SJCRH30 (cell line): ENCODE data around the gene OASL. TPM values are rescaled to one million over a fixed set of nuclear protein-coding genes. Genes with fewer than 3 reads are reported as not detected.

Experiments
- DNase-seq, 2 experiments: peaks; one replicate each; pipeline ENCODE4 v3.0.0-alpha.2; 2015 to 2020
- H3K27ac ChIP-seq: fragments of 250-450 bp; sonication (Bioruptor Pico); 2 replicates; pipeline ENCODE4 v1.5.1; 2020; ENCODE audit warnings: mild to moderate bottlenecking, moderate library complexity
- H3K27me3 ChIP-seq: fragments of 250-450 bp; sonication (Bioruptor Pico); 2 replicates; pipeline ENCODE4 v1.5.1; 2020; ENCODE audit warnings: mild to moderate bottlenecking, moderate library complexity
- H3K36me3 ChIP-seq: fragments of 250-450 bp; sonication (Bioruptor Pico); 2 replicates; pipeline ENCODE4 v1.5.1; 2020; ENCODE audit warnings: mild to moderate bottlenecking, moderate library complexity
- H3K4me1 ChIP-seq: fragments of 250-450 bp; sonication (Bioruptor Pico); 2 replicates; pipeline ENCODE4 v1.5.1; 2020; ENCODE audit warnings: mild to moderate bottlenecking, moderate library complexity
- H3K4me3 ChIP-seq: fragments of 250-450 bp; sonication (Bioruptor Pico); 2 replicates; pipeline ENCODE4 v1.5.1; 2020; ENCODE audit warnings: mild to moderate bottlenecking, moderate library complexity
- H3K9me3 ChIP-seq: fragments of 250-450 bp; sonication (Bioruptor Pico); replicated peaks from 2 replicates; pipeline ENCODE4 v1.5.1; 2020; ENCODE audit warnings: mild to moderate bottlenecking, moderate library complexity
- total RNA-seq: library from RNA; depleted of rRNA; stranded (reverse); fragments of >200 nt; shearing (Covaris generic); gene quantifications from 2 replicates; pipeline ENCODE4 v1.2.3, GENCODE V29; 2014; rRNA removed

The OASL gene
- total RNA-seq, 1 experiment from 2014 or later: not detected

- no peak for DNase-seq
- no peaks in the 10 kb centered on the region for H3K4me1 ChIP-seq
- H3K27me3 ChIP-seq: 0 out of 2 replicates have a peak, but pooled peaks cover 3% of the 10 kb centered on the region
- H3K4me3 ChIP-seq: no peak overlapping the region
- H3K36me3 ChIP-seq: no peaks in the 10 kb centered on the region
- H3K27ac ChIP-seq: no peak overlapping the region
- no peaks in the 10 kb centered on the region for H3K9me3 ChIP-seq
Measured at GRCh38 chr12:120979862-120980696, 59.0 kb downstream of the OASL start.

GRCh38 chr12:120979220-120979861, 59.7 kb downstream of the OASL start:
- Histone ChIP-seq H3K4me1 (no peaks in the 10 kb centered on the region), H3K36me3 (no peaks in the 10 kb centered on the region), H3K4me3 (no peak overlapping the region), H3K27ac (no peak overlapping the region), H3K9me3 (no peaks in the 10 kb centered on the region), H3K27me3 (0 out of 2 replicates have a peak, but pooled peaks cover 3% of the 10 kb centered on the region)
- DNase-seq: no peak

DNA sequence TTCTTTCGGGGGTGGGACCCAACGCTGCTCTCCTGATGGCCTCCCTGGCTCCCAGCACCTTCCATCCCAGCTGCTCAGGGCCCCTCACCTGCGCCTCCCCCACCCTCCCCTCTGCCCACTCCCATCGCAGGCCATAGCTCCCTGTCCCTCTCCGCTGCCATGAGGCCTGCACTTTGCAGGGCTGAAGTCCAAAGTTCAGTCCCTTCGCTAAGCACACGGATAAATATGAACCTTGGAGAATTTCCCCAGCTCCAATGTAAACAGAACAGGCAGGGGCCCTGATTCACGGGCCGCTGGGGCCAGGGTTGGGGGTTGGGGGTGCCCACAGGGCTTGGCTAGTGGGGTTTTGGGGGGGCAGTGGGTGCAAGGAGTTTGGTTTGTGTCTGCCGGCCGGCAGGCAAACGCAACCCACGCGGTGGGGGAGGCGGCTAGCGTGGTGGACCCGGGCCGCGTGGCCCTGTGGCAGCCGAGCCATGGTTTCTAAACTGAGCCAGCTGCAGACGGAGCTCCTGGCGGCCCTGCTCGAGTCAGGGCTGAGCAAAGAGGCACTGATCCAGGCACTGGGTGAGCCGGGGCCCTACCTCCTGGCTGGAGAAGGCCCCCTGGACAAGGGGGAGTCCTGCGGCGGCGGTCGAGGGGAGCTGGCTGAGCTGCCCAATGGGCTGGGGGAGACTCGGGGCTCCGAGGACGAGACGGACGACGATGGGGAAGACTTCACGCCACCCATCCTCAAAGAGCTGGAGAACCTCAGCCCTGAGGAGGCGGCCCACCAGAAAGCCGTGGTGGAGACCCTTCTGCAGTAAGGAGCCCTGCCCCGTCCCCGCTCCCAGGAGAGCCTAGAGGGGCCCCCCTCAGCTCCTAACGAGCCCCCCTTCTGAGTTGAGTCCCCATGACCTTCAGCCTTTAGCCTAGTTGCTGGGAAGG, 60.5 kb downstream of the OASL start, which contains the start of gene HNF1A:
TSS of gene HNF1A (plus strand) at position 248 of the 924 bp plus-strand sequence. CDS start at position 474, 226 bp downstream.
- Histone ChIP-seq H3K4me3 (no peak within 1 kb of the TSS), H3K27ac (no peak within 1 kb of the TSS), H3K36me3 (no peaks in the 10 kb centered on the region), H3K4me1 (no peaks in the 10 kb centered on the region), H3K9me3 (no peaks in the 10 kb centered on the region), H3K27me3 (0 out of 2 replicates have a peak, but pooled peaks cover 3% of the 10 kb centered on the region)
- DNase-seq: no peak

- Histone ChIP-seq H3K4me3 (no peak overlapping the region), H3K27ac (no peak overlapping the region), H3K4me1 (no peaks in the 10 kb centered on the region), H3K36me3 (no peaks in the 10 kb centered on the region), H3K9me3 (no peaks in the 10 kb centered on the region), H3K27me3 (0 out of 2 replicates have a peak, but pooled peaks cover 3% of the 10 kb centered on the region)
- DNase-seq: no peak
Measured at GRCh38 chr12:120977531-120978295, 61.3 kb downstream of the OASL start.

DNA sequence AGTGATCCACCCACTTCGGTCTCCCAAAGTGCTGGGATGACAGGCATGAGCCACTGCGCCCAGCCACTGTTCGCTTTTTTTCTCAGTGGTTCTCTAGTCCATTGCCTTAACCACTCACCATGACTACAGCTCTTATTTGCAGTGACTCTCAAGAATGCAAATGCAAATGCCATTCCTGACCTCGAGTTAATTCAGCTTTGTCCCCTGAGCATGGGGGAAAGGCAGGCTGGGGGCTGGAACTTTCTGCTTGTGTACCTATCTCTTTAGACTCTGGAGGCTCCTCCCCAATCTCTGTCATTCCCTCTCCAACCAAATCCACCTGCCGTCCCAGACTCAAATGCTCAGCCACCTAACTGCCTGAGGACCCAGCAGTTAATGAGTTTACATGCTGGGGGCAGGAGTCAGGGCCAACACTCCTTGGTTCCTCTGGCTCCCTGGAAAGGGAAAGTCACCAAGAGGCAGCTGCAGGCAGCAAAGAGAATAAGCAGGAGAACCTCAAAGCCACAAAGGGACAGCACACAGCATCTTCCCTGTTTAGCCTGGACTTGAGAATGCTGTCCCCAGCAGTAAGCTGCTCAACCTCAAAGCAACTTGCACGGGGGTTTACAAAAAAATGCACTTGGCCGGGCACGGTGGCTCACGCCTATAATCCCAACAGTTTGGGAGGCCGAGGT, 66.0 kb downstream of the OASL start:
- Histone ChIP-seq H3K4me1 (no peaks in the 10 kb centered on the region), H3K27me3 (no peaks in the 10 kb centered on the region), H3K27ac (no peak overlapping the region), H3K4me3 (no peak overlapping the region), H3K9me3 (no peaks in the 10 kb centered on the region), H3K36me3 (no peaks in the 10 kb centered on the region)
- no peak for DNase-seq

DNA sequence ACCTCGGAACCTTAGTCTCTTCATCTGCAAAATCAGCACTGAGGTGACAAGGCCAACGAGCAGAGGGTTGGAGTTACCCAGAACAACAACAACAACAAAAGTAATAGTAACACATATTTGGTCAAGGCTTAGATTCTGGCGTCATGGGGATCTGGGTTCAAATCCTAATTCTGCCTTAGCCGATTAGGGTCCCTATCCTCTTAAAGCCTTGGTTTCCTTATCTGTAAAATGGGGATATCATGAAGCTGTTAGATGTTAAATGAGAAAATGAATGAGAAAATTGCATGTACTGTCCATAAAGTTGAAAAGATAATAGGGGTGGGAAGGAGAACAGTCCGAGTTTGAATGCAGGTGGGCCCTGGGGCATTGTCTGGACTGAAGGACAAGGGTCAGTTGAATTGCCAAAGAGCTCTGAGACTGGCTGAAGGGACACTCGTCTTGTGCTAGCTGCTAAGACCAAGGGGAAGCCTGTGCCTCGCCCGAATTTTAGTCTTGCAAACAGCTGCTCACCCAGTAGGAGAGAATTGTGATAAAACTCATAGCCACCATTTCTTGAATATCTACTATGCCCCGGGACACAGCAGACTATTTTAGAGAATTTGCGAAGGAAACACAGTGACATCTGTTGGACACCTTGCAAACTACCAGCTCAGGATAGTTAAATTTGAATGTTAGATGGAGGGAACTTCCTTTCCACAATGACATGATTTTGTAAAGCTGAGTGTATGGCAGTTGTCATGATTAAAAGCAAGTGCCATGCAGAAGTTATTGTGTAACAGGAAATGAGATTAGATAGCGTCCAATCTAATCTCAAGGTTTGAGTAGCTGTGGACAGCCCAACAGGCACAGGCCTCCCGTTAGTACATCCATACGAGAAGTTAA, 67.5 kb downstream of the OASL start:
- Histone ChIP-seq H3K27me3 (no peaks in the 10 kb centered on the region), H3K27ac (no peak overlapping the region), H3K4me1 (no peaks in the 10 kb centered on the region), H3K36me3 (no peaks in the 10 kb centered on the region), H3K9me3 (no peaks in the 10 kb centered on the region), H3K4me3 (no peak overlapping the region)
- peak; percentile 17 to 72 for DNase-seq

DNA sequence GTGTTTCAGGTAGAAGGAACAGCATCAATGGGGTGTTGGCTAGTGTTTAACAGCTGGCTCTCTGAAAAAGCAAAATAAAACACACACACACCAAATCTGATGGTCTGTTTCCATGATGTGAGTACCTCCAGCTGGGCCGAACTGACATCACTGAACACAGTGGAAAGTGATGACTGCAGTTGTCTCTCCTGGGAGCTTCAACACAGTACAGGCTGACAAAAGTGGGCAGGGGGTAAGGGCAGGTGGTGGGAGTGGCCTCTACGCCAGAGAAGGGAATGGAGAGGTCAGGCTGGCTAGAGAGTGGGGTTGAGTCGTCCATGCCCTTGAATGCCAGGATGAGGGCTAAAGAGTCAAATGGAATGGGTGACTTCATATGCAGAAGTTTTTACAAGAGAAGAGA, 68.7 kb downstream of the OASL start:
- Histone ChIP-seq H3K9me3 (no peaks in the 10 kb centered on the region), H3K27ac (no peak overlapping the region), H3K4me1 (no peaks in the 10 kb centered on the region), H3K36me3 (no peaks in the 10 kb centered on the region), H3K27me3 (no peaks in the 10 kb centered on the region), H3K4me3 (no peak overlapping the region)
- DNase-seq: no peak

Other genes starting within 250 kb of the OASL start
- gene SPPL3, start 134.9 kb downstream of the OASL start, total RNA-seq: 14.9 and 16.1 TPM in 2 replicates
- gene HNF1A, start 60.7 kb downstream of the OASL start, total RNA-seq: 0.04 and 0.10 TPM in 2 replicates
- 17.2 and 18.9 TPM in 2 replicates for gene C12orf43, start 22.8 kb downstream of the OASL start, total RNA-seq
- gene P2RX7, start 93.6 kb upstream of the OASL start, total RNA-seq: 1.3 and 2.5 TPM in 2 replicates
- 5.7 and 6.1 TPM in 2 replicates for gene P2RX4, start 170.9 kb upstream of the OASL start, total RNA-seq